GM23338 (cell line): ENCODE results near the gene ZNF594. TPM values are rescaled to one million over a fixed set of nuclear protein-coding genes. Genes with fewer than 3 reads are reported as not detected.

ENCODE experiments used
- ATAC-seq: fragments of 200-7000 bp; cut with Tn5 transposase; 3 replicates; pipeline ENCODE4 v1.9.1; 2020
- DNase-seq: peaks from one replicate; pipeline ENCODE4 v3.0.0-alpha.2; 2015; ENCODE audit warnings: low spot score
- H2AFZ ChIP-seq: fragments of 200-600 bp; sonication (generic); 2 replicates; pipeline ENCODE4 v1.8.0; 2016; ENCODE audit warnings: antibody characterized with exemption, mild to moderate bottlenecking, moderate library complexity
- H3F3A ChIP-seq: fragments of 200-600 bp; sonication (generic); replicated peaks from 2 replicates; pipeline ENCODE4 v1.8.0; 2017; ENCODE audit warnings: antibody characterized with exemption, mixed run types, low read depth
- H3K27ac ChIP-seq: fragments of 200-600 bp; sonication (generic); 2 replicates; pipeline ENCODE4 v1.6.1; 2016; ENCODE audit warnings: low read depth
- H3K27me3 ChIP-seq: fragments of 200-600 bp; sonication (generic); 2 replicates; pipeline ENCODE4 v1.8.0; 2016; ENCODE audit warnings: mild to moderate bottlenecking, mixed run types, moderate library complexity; ENCODE audit not compliant: insufficient read depth
- H3K36me3 ChIP-seq: fragments of 200-600 bp; sonication (generic); 2 replicates; pipeline ENCODE4 v1.8.0; 2016; ENCODE audit warnings: mild to moderate bottlenecking; ENCODE audit not compliant: insufficient read depth
- H3K4me1 ChIP-seq: fragments of 200-600 bp; sonication (generic); 2 replicates; pipeline ENCODE4 v1.8.0; 2016; ENCODE audit warnings: mild to moderate bottlenecking, moderate library complexity; ENCODE audit not compliant: insufficient read depth
- H3K4me2 ChIP-seq: fragments of 200-600 bp; sonication (generic); 2 replicates; pipeline ENCODE4 v1.7.1; 2017; ENCODE audit warnings: mixed run types
- H3K4me3 ChIP-seq: fragments of 200-600 bp; sonication (generic); 2 replicates; pipeline ENCODE4 v1.6.1; 2016; ENCODE audit warnings: mixed run types
- H3K79me2 ChIP-seq: fragments of 200-600 bp; sonication (generic); replicated peaks from 2 replicates; pipeline ENCODE4 v1.8.0; 2017; ENCODE audit warnings: mild to moderate bottlenecking; ENCODE audit not compliant: insufficient read depth
- H3K9me2 ChIP-seq: fragments of 200-600 bp; sonication (generic); 2 replicates; pipeline ENCODE4 v1.8.0; 2017; ENCODE audit not compliant: insufficient read depth
- H4K20me1 ChIP-seq: fragments of 200-600 bp; sonication (generic); replicated peaks from 2 replicates; pipeline ENCODE4 v1.8.0; 2017; ENCODE audit warnings: mild to moderate bottlenecking; ENCODE audit not compliant: insufficient read depth
- H3K27ac Mint-ChIP-seq: 2 replicates; pipeline ENCODE4 v1.8.0; 2020; ENCODE audit warnings: inconsistent platforms, mild to moderate bottlenecking, moderate library complexity, mixed read lengths
- H3K27me3 Mint-ChIP-seq: 3 replicates; pipeline ENCODE4 v1.8.0; 2022; ENCODE audit warnings: low read depth, mild to moderate bottlenecking, moderate library complexity, mixed read lengths, inconsistent platforms; ENCODE audit not compliant: insufficient read depth, poor library complexity
- H3K36me3 Mint-ChIP-seq: 3 replicates; pipeline ENCODE4 v1.8.0; 2021; ENCODE audit warnings: low read depth, mild to moderate bottlenecking, inconsistent platforms, moderate library complexity, mixed read lengths
- H3K4me1 Mint-ChIP-seq: 3 replicates; pipeline ENCODE4 v1.8.0; 2020; ENCODE audit warnings: mild to moderate bottlenecking, inconsistent platforms, mixed read lengths
- H3K4me3 Mint-ChIP-seq: 3 replicates; pipeline ENCODE4 v1.8.0; 2021; ENCODE audit warnings: moderate library complexity, mild to moderate bottlenecking, inconsistent platforms, mixed read lengths
- H3K9me3 Mint-ChIP-seq: 3 replicates; pipeline ENCODE4 v1.8.0; 2020; ENCODE audit warnings: moderate library complexity, mild to moderate bottlenecking, inconsistent platforms, mixed read lengths
- CREB1 ChIP-seq: fragments of 250-450 bp; sonication (Bioruptor Pico); IDR thresholded peaks from 2 replicates; pipeline ENCODE4 v1.5.0; 2020; ENCODE audit warnings: low read depth, mild to moderate bottlenecking, moderate library complexity
- CTCF ChIP-seq, 2 experiments: fragments of 200-600 bp in 1 of 2; sonication (generic) in 1 of 2; conservative IDR thresholded peaks; 2 replicates each; pipeline versions ENCODE4 v1.5.1 to v1.6.1; 2016 to 2017; ENCODE audit warnings: antibody characterized with exemption in 2 of 2, low read depth in 2 of 2, mild to moderate bottlenecking in 2 of 2, moderate library complexity in 1 of 2
- ETS1 ChIP-seq: IDR thresholded peaks from 2 replicates; pipeline ENCODE4 v1.6.1; 2016; ENCODE audit warnings: antibody characterized with exemption
- EZH2 ChIP-seq: fragments of 200-600 bp; sonication (generic); IDR thresholded peaks from one replicate; pipeline ENCODE4 v1.8.0; 2017; ENCODE audit warnings: antibody characterized with exemption, mild to moderate bottlenecking, low read depth; ENCODE audit not compliant: unreplicated experiment
- EZH2phosphoT487 ChIP-seq: fragments of 200-600 bp; sonication (generic); IDR thresholded peaks from one replicate; pipeline ENCODE4 v1.8.1; 2018; ENCODE audit warnings: antibody characterized with exemption; ENCODE audit not compliant: unreplicated experiment
- JUNB ChIP-seq: IDR thresholded peaks from one replicate; pipeline ENCODE4 v1.6.1; 2016; ENCODE audit warnings: antibody characterized with exemption; ENCODE audit not compliant: unreplicated experiment
- NANOG ChIP-seq: IDR thresholded peaks from 2 replicates; pipeline ENCODE4 v1.6.1; 2016; ENCODE audit warnings: antibody characterized with exemption, borderline replicate concordance
- POLR2AphosphoS5 ChIP-seq: IDR thresholded peaks from 2 replicates; pipeline ENCODE4 v1.6.1; 2016; ENCODE audit warnings: antibody characterized with exemption, low read depth
- REST ChIP-seq: IDR thresholded peaks from one replicate; pipeline ENCODE4 v1.6.1; 2018; ENCODE audit warnings: antibody characterized with exemption; ENCODE audit not compliant: unreplicated experiment
- STAT1 ChIP-seq: IDR thresholded peaks from one replicate; pipeline ENCODE4 v1.6.1; 2016; ENCODE audit warnings: antibody characterized with exemption; ENCODE audit not compliant: unreplicated experiment
- ZNF114 ChIP-seq: fragments of 250-450 bp; sonication (Bioruptor Pico); IDR thresholded peaks from 2 replicates; pipeline ENCODE4 v1.5.0; 2020; ENCODE audit warnings: mild to moderate bottlenecking, moderate library complexity
- ZNF331 ChIP-seq: fragments of 250-450 bp; sonication (Bioruptor Pico); IDR thresholded peaks from 2 replicates; pipeline ENCODE4 v1.5.0; 2020; ENCODE audit warnings: low read depth, mild to moderate bottlenecking, moderate library complexity
- ZNF462 ChIP-seq: fragments of 250-450 bp; sonication (Bioruptor Pico); IDR thresholded peaks from 2 replicates; pipeline ENCODE4 v1.5.0; 2020; ENCODE audit warnings: mild to moderate bottlenecking, moderate library complexity
- polyA plus RNA-seq: library from polyadenylated mRNA; unstranded; fragments of >200 nt; fragmentation: Nextera tagmentation; extraction: Ambion mirVana; gene quantifications from 2 replicates; pipeline ENCODE4 v1.2.1, GENCODE V29; 2016
- total RNA-seq: library from RNA; depleted of rRNA; stranded (reverse); fragments of >200 nt; shearing (Covaris generic); gene quantifications from 2 replicates; pipeline ENCODE4 v1.2.3, GENCODE V29; 2014

The ZNF594 gene
- total and polyA plus RNA-seq, 2 experiments from 2014 or later = 7.0 to 15.6 TPM

GRCh38 chr17:5164436-5164835 is 27.2 kb downstream of the ZNF594 start:
- TF ChIP-seq ETS1 = no peak
- no peak for TF ChIP-seq REST
- TF ChIP-seq STAT1 = no peak
- no peak for TF ChIP-seq ZNF114
- no peak for TF ChIP-seq EZH2phosphoT487
- no peak for TF ChIP-seq POLR2AphosphoS5
- TF ChIP-seq JUNB = no peak
- TF ChIP-seq CREB1 (CRISPR knock-in tag) = no peak
- no peak for TF ChIP-seq ZNF462 (CRISPR knock-in tag)
- TF ChIP-seq CTCF (conservative IDR thresholded peaks at IDR 0.05; ENCODE audit: low read depth in 2 of 2) = no peak
- TF ChIP-seq ZNF331 (CRISPR knock-in tag) = no peak
- TF ChIP-seq NANOG = no peak
- TF ChIP-seq EZH2 = no peak
- no peaks in the 10 kb centered on the region for H3K27me3 ChIP-seq
- no peaks in the 10 kb centered on the region for H3K9me2 ChIP-seq
- no peak overlapping the region for H3K27ac ChIP-seq
- no peak for DNase-seq
- no peaks in the 10 kb centered on the region for H4K20me1 ChIP-seq
- Mint-ChIP-seq H3K27me3 (no peaks in the 10 kb centered on the region), H3K4me1 (peaks cover 8% of the 10 kb centered on the region; the same call in 2 of the 3 replicates), H3K4me3 (no peak overlapping the region), H3K36me3 (no peaks in the 10 kb centered on the region), H3K27ac (no peak overlapping the region), H3K9me3 (no peaks in the 10 kb centered on the region)
- H3K4me3 ChIP-seq = no peak overlapping the region
- no peaks in the 10 kb centered on the region for H3K79me2 ChIP-seq
- H2AFZ ChIP-seq = no peak overlapping the region
- ATAC-seq = no peak
- no peak overlapping the region for H3K4me2 ChIP-seq
- H3K36me3 ChIP-seq = no peaks in the 10 kb centered on the region
- H3K4me1 ChIP-seq = no peaks in the 10 kb centered on the region
- H3F3A ChIP-seq = no peaks in the 10 kb centered on the region
